HAP-1 (cell line): ENCODE measurements around the gene SORT1.
"Not testable (repeated sequence)": the region's sequence is repeated elsewhere in the genome, so short reads cannot be mapped to it uniquely, and the experiment has no call there.

ENCODE experiments used
- DNase-seq, 2 experiments: peaks; one replicate each; pipeline ENCODE4 v3.0.0-alpha.2; 2016 to 2020; ENCODE audit warnings: low spot score in 2 of 2
- H3K27me3 ChIP-seq: fragments of 250-450 bp; sonication (Bioruptor Pico); 2 replicates; pipeline ENCODE4 v1.5.1; 2020; ENCODE audit warnings: low read depth, mild to moderate bottlenecking, moderate library complexity
- H3K36me3 ChIP-seq: fragments of 250-450 bp; sonication (Bioruptor Pico); replicated peaks from 2 replicates; pipeline ENCODE4 v1.5.1; 2020; ENCODE audit warnings: mild to moderate bottlenecking
- H3K4me1 ChIP-seq: fragments of 250-450 bp; sonication (Bioruptor Pico); 2 replicates; pipeline ENCODE4 v1.5.1; 2020; ENCODE audit warnings: mild to moderate bottlenecking
- H3K4me3 ChIP-seq: fragments of 250-450 bp; sonication (Bioruptor Pico); 2 replicates; pipeline ENCODE4 v1.5.1; 2020; ENCODE audit warnings: mild to moderate bottlenecking, moderate library complexity
- H3K9me3 ChIP-seq: fragments of 250-450 bp; sonication (Bioruptor Pico); 2 replicates; pipeline ENCODE4 v1.5.1; 2020; ENCODE audit warnings: mild to moderate bottlenecking, moderate library complexity
- in situ Hi-C: fragments of 300-500 bp; cut with MboI; formaldehyde crosslinking; loops from 3 replicates; pipeline ENCODE4 v1.14.3; 2020; ENCODE audit warnings: low sequenced_read_pairs, inconsistent platforms, mixed read lengths

The SORT1 gene

GRCh38 chr1:109397581-109398342, at the start of gene SORT1:
TSS of gene SORT1 (minus strand) at chr1:109397918. CDS start at chr1:109397892, 26 bp downstream.
- H3K36me3 ChIP-seq: peaks cover 11% of the 10 kb centered on the region
- H3K27me3 ChIP-seq: no peaks in the 10 kb centered on the region
- no peaks in the 10 kb centered on the region for H3K9me3 ChIP-seq
- in situ Hi-C loops: no loop called here
- peak; percentile 95 to 96 for DNase-seq
- H3K4me1 ChIP-seq: peaks cover 34% of the 10 kb centered on the region
- H3K4me3 ChIP-seq: peak within 1 kb of the TSS; percentile 37

- H3K4me1 ChIP-seq, H3K27me3 ChIP-seq, H3K36me3 ChIP-seq, DNase-seq, H3K9me3 ChIP-seq, H3K4me3 ChIP-seq, in situ Hi-C loops: not testable (repeated sequence)
Observed at GRCh38 chr1:109445949-109446695, 48.4 kb upstream of the SORT1 start.

GRCh38 chr1:109444346-109444745, 46.6 kb upstream of the SORT1 start:
- no peaks in the 10 kb centered on the region for H3K36me3 ChIP-seq
- H3K4me1 ChIP-seq: peaks cover 4% of the 10 kb centered on the region
- H3K4me3 ChIP-seq: no peak overlapping the region
- H3K9me3 ChIP-seq: no peaks in the 10 kb centered on the region
- DNase-seq: no peak
- H3K27me3 ChIP-seq: no peaks in the 10 kb centered on the region
- in situ Hi-C loops: no loop called here

- peaks cover 4% of the 10 kb centered on the region for H3K4me1 ChIP-seq
- no peaks in the 10 kb centered on the region for H3K36me3 ChIP-seq
- H3K4me3 ChIP-seq: no peak overlapping the region
- no peaks in the 10 kb centered on the region for H3K27me3 ChIP-seq
- no peaks in the 10 kb centered on the region for H3K9me3 ChIP-seq
- DNase-seq: no peak
- in situ Hi-C loops: no loop called here
Observed at GRCh38 chr1:109443476-109443875, 45.8 kb upstream of the SORT1 start.

- H3K9me3 ChIP-seq: no peaks in the 10 kb centered on the region
- in situ Hi-C loops: no loop called here
- peaks cover 4% of the 10 kb centered on the region for H3K4me1 ChIP-seq
- no peak for DNase-seq
- H3K4me3 ChIP-seq: no peak overlapping the region
- no peaks in the 10 kb centered on the region for H3K36me3 ChIP-seq
- no peaks in the 10 kb centered on the region for H3K27me3 ChIP-seq
Observed at GRCh38 chr1:109441069-109441468, 43.4 kb upstream of the SORT1 start.

- no peak overlapping the region for H3K4me3 ChIP-seq
- no peaks in the 10 kb centered on the region for H3K27me3 ChIP-seq
- H3K36me3 ChIP-seq: no peaks in the 10 kb centered on the region
- H3K4me1 ChIP-seq: peaks cover 4% of the 10 kb centered on the region
- H3K9me3 ChIP-seq: no peaks in the 10 kb centered on the region
- no peak for DNase-seq
- in situ Hi-C loops: no loop called here
Observed at GRCh38 chr1:109438798-109439297, 41.1 kb upstream of the SORT1 start.

- in situ Hi-C loops: no loop called here
- no peaks in the 10 kb centered on the region for H3K36me3 ChIP-seq
- no peak overlapping the region for H3K4me3 ChIP-seq
- no peaks in the 10 kb centered on the region for H3K4me1 ChIP-seq
- H3K9me3 ChIP-seq: no peaks in the 10 kb centered on the region
- no peaks in the 10 kb centered on the region for H3K27me3 ChIP-seq
- no peak for DNase-seq
Observed at GRCh38 chr1:109434484-109434883, 36.8 kb upstream of the SORT1 start.

GRCh38 chr1:109433322-109433721, 35.6 kb upstream of the SORT1 start:
- in situ Hi-C loops: no loop called here
- no peaks in the 10 kb centered on the region for H3K27me3 ChIP-seq
- H3K4me1 ChIP-seq: no peaks in the 10 kb centered on the region
- H3K9me3 ChIP-seq: no peaks in the 10 kb centered on the region
- no peak for DNase-seq
- no peaks in the 10 kb centered on the region for H3K36me3 ChIP-seq
- H3K4me3 ChIP-seq: no peak overlapping the region

GRCh38 chr1:109432336-109432735, 34.6 kb upstream of the SORT1 start:
- H3K9me3 ChIP-seq: no peaks in the 10 kb centered on the region
- no peak for DNase-seq
- H3K36me3 ChIP-seq: no peaks in the 10 kb centered on the region
- no peaks in the 10 kb centered on the region for H3K27me3 ChIP-seq
- no peak overlapping the region for H3K4me3 ChIP-seq
- H3K4me1 ChIP-seq: peaks cover 4% of the 10 kb centered on the region
- in situ Hi-C loops: no loop called here

- Histone ChIP-seq H3K9me3 (no peaks in the 10 kb centered on the region), H3K4me1 (peaks cover 9% of the 10 kb centered on the region), H3K4me3 (peak overlapping the region; percentile 74), H3K36me3 (peaks cover under 1% of the 10 kb centered on the region; the same call in 1 of the 2 replicates), H3K27me3 (no peaks in the 10 kb centered on the region)
- in situ Hi-C loops: no loop called here
- no peak for DNase-seq
Observed at GRCh38 chr1:109427171-109427467, 29.4 kb upstream of the SORT1 start.

- in situ Hi-C loops: no loop called here
- Histone ChIP-seq H3K4me3 (peak within 1 kb of the TSS; percentile 74), H3K27me3 (no peaks in the 10 kb centered on the region), H3K4me1 (peaks cover 9% of the 10 kb centered on the region), H3K9me3 (no peaks in the 10 kb centered on the region), H3K36me3 (peaks cover 3% of the 10 kb centered on the region; the same call in 1 of the 2 replicates)
- DNase-seq: peak; percentile 96 to 99
Observed at GRCh38 chr1:109426281-109427170, 28.8 kb upstream of the SORT1 start, which contains the start of gene PSMA5. TSS of gene PSMA5 (minus strand) at chr1:109426448. CDS start at chr1:109426330, 118 bp downstream.

- Histone ChIP-seq H3K36me3 (peaks cover 4% of the 10 kb centered on the region; the same call in 1 of the 2 replicates), H3K4me1 (peaks cover 9% of the 10 kb centered on the region), H3K4me3 (peak overlapping the region; percentile 74), H3K27me3 (no peaks in the 10 kb centered on the region), H3K9me3 (no peaks in the 10 kb centered on the region)
- in situ Hi-C loops: no loop called here
- DNase-seq: peak in 1 of 2 experiments; percentile 59
Observed at GRCh38 chr1:109425391-109426280, 27.9 kb upstream of the SORT1 start.

- Histone ChIP-seq H3K4me1 (peaks cover 9% of the 10 kb centered on the region), H3K4me3 (no peak overlapping the region), H3K36me3 (peaks cover 22% of the 10 kb centered on the region), H3K27me3 (no peaks in the 10 kb centered on the region), H3K9me3 (no peaks in the 10 kb centered on the region)
- DNase-seq: no peak
- in situ Hi-C loops: no loop called here
Observed at GRCh38 chr1:109423498-109423897, 25.8 kb upstream of the SORT1 start.
